Transverse colon (tissue), 4 donors: ENCODE data around the gene KRTCAP2.

Source experiments
- EP300 ChIP-seq: sonication (generic); formaldehyde crosslinking; IDR thresholded peaks from one replicate; pipeline ENCODE4 v1.6.1; 2017; ENCODE audit warnings: antibody characterized with exemption, low read depth
- POLR2A ChIP-seq: fragments of 450-650 bp; IDR thresholded peaks from one replicate; pipeline ENCODE4 v1.6.1; 2016; ENCODE audit warnings: antibody characterized with exemption, mild to moderate bottlenecking, moderate library complexity
- POLR2AphosphoS5 ChIP-seq, 3 donors: sonication (generic); formaldehyde crosslinking; IDR thresholded peaks; one replicate each; pipeline ENCODE4 v1.6.1; 2016; ENCODE audit warnings: antibody characterized with exemption in 3 of 3
- TF ChIP-seq, protein P1 (sequence below), 5 experiments: fragments of 200-600 bp in 3 of 5; fragments of 450-650 bp in 2 of 5; sonication (generic) in 3 of 5; IDR thresholded peaks; 1 replicate in 2 of 5; 2 replicates in 3 of 5; pipeline ENCODE4 v1.5.1; 2016 to 2017; ENCODE audit warnings: antibody characterized with exemption in 5 of 5, inconsistent platforms in 3 of 5, mild to moderate bottlenecking in 2 of 5, moderate library complexity in 1 of 5

DNA sequence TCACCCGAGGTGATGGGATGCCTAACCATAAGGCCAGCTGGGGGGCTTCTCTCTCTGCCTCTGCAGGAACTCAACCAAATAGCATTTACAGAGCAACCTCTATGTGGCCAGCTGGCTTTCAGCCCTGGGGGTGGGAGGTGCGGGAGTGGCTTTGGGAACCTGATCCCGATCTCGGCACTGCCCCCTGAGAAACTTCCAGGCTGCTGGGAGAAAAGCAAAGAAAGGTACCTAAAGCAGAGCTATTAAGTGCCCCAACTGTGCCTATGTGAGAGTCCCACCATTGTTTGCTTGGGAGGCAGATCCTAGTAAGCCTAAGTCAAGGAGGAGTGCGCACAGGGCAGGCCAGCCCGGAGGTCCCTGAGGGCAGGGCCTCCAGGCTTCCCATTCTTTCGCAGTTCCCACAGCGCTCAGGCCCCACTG lies 7.0 kb downstream of the KRTCAP2 start:
- TF ChIP-seq, protein P1, sequence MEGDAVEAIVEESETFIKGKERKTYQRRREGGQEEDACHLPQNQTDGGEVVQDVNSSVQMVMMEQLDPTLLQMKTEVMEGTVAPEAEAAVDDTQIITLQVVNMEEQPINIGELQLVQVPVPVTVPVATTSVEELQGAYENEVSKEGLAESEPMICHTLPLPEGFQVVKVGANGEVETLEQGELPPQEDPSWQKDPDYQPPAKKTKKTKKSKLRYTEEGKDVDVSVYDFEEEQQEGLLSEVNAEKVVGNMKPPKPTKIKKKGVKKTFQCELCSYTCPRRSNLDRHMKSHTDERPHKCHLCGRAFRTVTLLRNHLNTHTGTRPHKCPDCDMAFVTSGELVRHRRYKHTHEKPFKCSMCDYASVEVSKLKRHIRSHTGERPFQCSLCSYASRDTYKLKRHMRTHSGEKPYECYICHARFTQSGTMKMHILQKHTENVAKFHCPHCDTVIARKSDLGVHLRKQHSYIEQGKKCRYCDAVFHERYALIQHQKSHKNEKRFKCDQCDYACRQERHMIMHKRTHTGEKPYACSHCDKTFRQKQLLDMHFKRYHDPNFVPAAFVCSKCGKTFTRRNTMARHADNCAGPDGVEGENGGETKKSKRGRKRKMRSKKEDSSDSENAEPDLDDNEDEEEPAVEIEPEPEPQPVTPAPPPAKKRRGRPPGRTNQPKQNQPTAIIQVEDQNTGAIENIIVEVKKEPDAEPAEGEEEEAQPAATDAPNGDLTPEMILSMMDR (IDR thresholded peaks at IDR 0.05) = no peak
- TF ChIP-seq POLR2A = no peak
- no peak for TF ChIP-seq POLR2AphosphoS5 (IDR thresholded peaks at IDR 0.05)
- no peak for TF ChIP-seq EP300
